K562 (cell line): Measurements from ENCODE around the gene KRT28. TPM values are rescaled to one million over a fixed set of nuclear protein-coding genes. Genes with fewer than 3 reads are reported as not detected.
A peak's percentile ranks its signal among the peaks of the same experiment; 100 is the strongest.

Experiments used
- BRF1 ChIP-seq: IDR thresholded peaks from 3 replicates; pipeline ENCODE4 v1.6.1; 2011; ENCODE audit warnings: borderline replicate concordance, mild to moderate bottlenecking; ENCODE audit not compliant: insufficient read length; ENCODE audit errors: extremely low read depth
- ESRRA ChIP-seq: fragments of 450-650 bp; IDR thresholded peaks from 2 replicates; pipeline ENCODE4 v1.6.1; 2014; ENCODE audit warnings: low read depth, mild to moderate bottlenecking, moderate library complexity, borderline replicate concordance
- FOXK2 ChIP-seq, 2 experiments: fragments of 450-650 bp; IDR thresholded peaks in 1 of 2; conservative IDR thresholded peaks in 1 of 2; 2 replicates each; pipeline ENCODE4 v1.6.1; 2016; ENCODE audit warnings: low read depth in 2 of 2, mild to moderate bottlenecking in 1 of 2
- GTF2F1 ChIP-seq: IDR thresholded peaks from 2 replicates; pipeline ENCODE4 v1.6.1; 2011; ENCODE audit warnings: low read depth, low read length, improper control_type of control experiment
- HMG20B ChIP-seq: fragments of 250-450 bp; sonication (Bioruptor Pico); IDR thresholded peaks from 2 replicates; pipeline ENCODE4 v1.5.0; 2021; ENCODE audit warnings: mild to moderate bottlenecking
- KAT8 ChIP-seq: fragments of 450-650 bp; IDR thresholded peaks from 2 replicates; pipeline ENCODE4 v1.6.1; 2016; ENCODE audit warnings: low read depth, mild to moderate bottlenecking
- SNRNP70 ChIP-seq: fragments of 200-400 bp; formaldehyde crosslinking; optimal IDR thresholded peaks from 2 replicates; pipeline ENCODE3; 2017; ENCODE audit warnings: low read depth, low read length
- TSHZ1 ChIP-seq: fragments of 250-450 bp; sonication (Bioruptor Pico); IDR thresholded peaks from 2 replicates; pipeline ENCODE4 v1.4.0; 2020; ENCODE audit warnings: mild to moderate bottlenecking, moderate library complexity
- ZBTB11 ChIP-seq, 3 experiments: fragments of 200-800 bp in 1 of 3; fragments of 250-450 bp in 1 of 3; fragments of 450-650 bp in 1 of 3; sonication (Bioruptor Pico) in 1 of 3; sonication (Bioruptor generic) in 1 of 3; formaldehyde crosslinking in 1 of 3; IDR thresholded peaks; 2 replicates each; pipeline versions ENCODE4 v1.6.1 to v1.8.0; 2016 to 2022; ENCODE audit warnings: mild to moderate bottlenecking in 2 of 3, missing genetic modification characterization in 2 of 3, missing compliant biosample characterization in 1 of 3, moderate library complexity in 1 of 3
- ZNF311 ChIP-seq: fragments of 250-450 bp; sonication (Bioruptor Pico); IDR thresholded peaks from 2 replicates; pipeline ENCODE4 v1.4.0; 2020; ENCODE audit warnings: mild to moderate bottlenecking, moderate library complexity
- ZNF408 ChIP-seq: fragments of 250-450 bp; sonication (Bioruptor Pico); IDR thresholded peaks from 2 replicates; pipeline ENCODE4 v1.4.0; 2020; ENCODE audit warnings: low read depth, mild to moderate bottlenecking, moderate library complexity
- polyA plus RNA-seq, 8 experiments: library from polyadenylated mRNA; depleted of rRNA in 4 of 8; stranded (reverse) in 5 of 8; unstranded in 3 of 8; fragments of >200 nt; fragmentation: Nextera tagmentation in 2 of 8; fragmentation: Illumina TruSeq in 1 of 8; extraction: Ambion mirVana in 2 of 8; extraction: Trizol in 1 of 8; gene quantifications; 2 replicates each; pipeline versions ENCODE4 v1.2.1 to v1.2.3, GENCODE V29; 2011 to 2014; ENCODE audit warnings: inconsistent platforms in 1 of 8, missing spikeins in 1 of 8
- total RNA-seq, 7 experiments: library from RNA; depleted of rRNA in 6 of 7; stranded (reverse); fragments of >200 nt in 6 of 7; fragmentation: Illumina TruSeq in 2 of 7; extraction: Trizol in 2 of 7; gene quantifications; 2 replicates each; pipeline versions ENCODE4 v1.2.1 to v1.2.3, GENCODE V29; 2011 to 2021; ENCODE audit warnings: low replicate concordance in 1 of 7
- TF ChIP-seq, protein P1 (sequence below): fragments of 150-350 bp; IDR thresholded peaks from 2 replicates; pipeline ENCODE4 v1.6.1; 2014; ENCODE audit warnings: low read depth, mild to moderate bottlenecking, low read length, borderline replicate concordance
- TF ChIP-seq, protein P2 (sequence below): sonication (generic); formaldehyde crosslinking; IDR thresholded peaks from 2 replicates; pipeline ENCODE4 v1.8.1; 2023; ENCODE audit warnings: mild to moderate bottlenecking, missing genetic modification reagents

KRT28 gene
- total and polyA plus RNA-seq, 9 of the 15 experiments (the other 6 are each of a cell fraction or from before 2014, with no cell fraction given) = not detected

- TF ChIP-seq TSHZ1 (CRISPR knock-in tag) = no peak
- TF ChIP-seq ZBTB11 (CRISPR knock-in tag; IDR thresholded peaks at IDR 0.05) = peak in 1 of 3 experiments; percentile 70; a peak in 2 of 6 replicates
- peak; percentile 78; the same call in 1 of the 2 replicates for TF ChIP-seq ESRRA
- no peak for TF ChIP-seq ZNF408
- peak; percentile 52 to 69; a peak in 3 of 4 replicates for TF ChIP-seq FOXK2 (conservative IDR thresholded peaks at IDR 0.05 in 1 of 2, IDR thresholded peaks at IDR 0.05 in 1 of 2; ENCODE audit: low read depth in 2 of 2)
- TF ChIP-seq SNRNP70 = no peak
- TF ChIP-seq HMG20B = no peak
- TF ChIP-seq, protein P1, sequence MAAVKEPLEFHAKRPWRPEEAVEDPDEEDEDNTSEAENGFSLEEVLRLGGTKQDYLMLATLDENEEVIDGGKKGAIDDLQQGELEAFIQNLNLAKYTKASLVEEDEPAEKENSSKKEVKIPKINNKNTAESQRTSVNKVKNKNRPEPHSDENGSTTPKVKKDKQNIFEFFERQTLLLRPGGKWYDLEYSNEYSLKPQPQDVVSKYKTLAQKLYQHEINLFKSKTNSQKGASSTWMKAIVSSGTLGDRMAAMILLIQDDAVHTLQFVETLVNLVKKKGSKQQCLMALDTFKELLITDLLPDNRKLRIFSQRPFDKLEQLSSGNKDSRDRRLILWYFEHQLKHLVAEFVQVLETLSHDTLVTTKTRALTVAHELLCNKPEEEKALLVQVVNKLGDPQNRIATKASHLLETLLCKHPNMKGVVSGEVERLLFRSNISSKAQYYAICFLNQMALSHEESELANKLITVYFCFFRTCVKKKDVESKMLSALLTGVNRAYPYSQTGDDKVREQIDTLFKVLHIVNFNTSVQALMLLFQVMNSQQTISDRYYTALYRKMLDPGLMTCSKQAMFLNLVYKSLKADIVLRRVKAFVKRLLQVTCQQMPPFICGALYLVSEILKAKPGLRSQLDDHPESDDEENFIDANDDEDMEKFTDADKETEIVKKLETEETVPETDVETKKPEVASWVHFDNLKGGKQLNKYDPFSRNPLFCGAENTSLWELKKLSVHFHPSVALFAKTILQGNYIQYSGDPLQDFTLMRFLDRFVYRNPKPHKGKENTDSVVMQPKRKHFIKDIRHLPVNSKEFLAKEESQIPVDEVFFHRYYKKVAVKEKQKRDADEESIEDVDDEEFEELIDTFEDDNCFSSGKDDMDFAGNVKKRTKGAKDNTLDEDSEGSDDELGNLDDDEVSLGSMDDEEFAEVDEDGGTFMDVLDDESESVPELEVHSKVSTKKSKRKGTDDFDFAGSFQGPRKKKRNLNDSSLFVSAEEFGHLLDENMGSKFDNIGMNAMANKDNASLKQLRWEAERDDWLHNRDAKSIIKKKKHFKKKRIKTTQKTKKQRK = no peak
- TF ChIP-seq ZNF311 (CRISPR knock-in tag) = no peak; the same call in 1 of the 2 replicates
- TF ChIP-seq GTF2F1 = peak; percentile 68; the same call in 1 of the 2 replicates
- TF ChIP-seq KAT8 = peak; percentile 87
- TF ChIP-seq BRF1 = no peak
- TF ChIP-seq, protein P2, sequence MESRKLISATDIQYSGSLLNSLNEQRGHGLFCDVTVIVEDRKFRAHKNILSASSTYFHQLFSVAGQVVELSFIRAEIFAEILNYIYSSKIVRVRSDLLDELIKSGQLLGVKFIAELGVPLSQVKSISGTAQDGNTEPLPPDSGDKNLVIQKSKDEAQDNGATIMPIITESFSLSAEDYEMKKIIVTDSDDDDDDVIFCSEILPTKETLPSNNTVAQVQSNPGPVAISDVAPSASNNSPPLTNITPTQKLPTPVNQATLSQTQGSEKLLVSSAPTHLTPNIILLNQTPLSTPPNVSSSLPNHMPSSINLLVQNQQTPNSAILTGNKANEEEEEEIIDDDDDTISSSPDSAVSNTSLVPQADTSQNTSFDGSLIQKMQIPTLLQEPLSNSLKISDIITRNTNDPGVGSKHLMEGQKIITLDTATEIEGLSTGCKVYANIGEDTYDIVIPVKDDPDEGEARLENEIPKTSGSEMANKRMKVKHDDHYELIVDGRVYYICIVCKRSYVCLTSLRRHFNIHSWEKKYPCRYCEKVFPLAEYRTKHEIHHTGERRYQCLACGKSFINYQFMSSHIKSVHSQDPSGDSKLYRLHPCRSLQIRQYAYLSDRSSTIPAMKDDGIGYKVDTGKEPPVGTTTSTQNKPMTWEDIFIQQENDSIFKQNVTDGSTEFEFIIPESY (CRISPR knock-in tag) = 0 out of 2 replicates have a peak, but pooled peaks have one; percentile 26
These were observed 28.1 kb upstream of the KRT28 start (continued) for GRCh38 chr17:40827746-40828453.
